ENCODE results near the gene CD52.
"Not testable (repeated sequence)": the region's sequence is repeated elsewhere in the genome, so short reads cannot be mapped to it uniquely, and the experiment has no call there.

The CD52 gene

GRCh38 chr1:26289158-26290059 is 28.3 kb upstream of the CD52 start:
- TF ChIP-seq ZNF274 (IDR thresholded peaks at IDR 0.05; ENCODE audit: low read depth, low read length), result no peak
- no peak overlapping the region for H3K4me3 ChIP-seq (ENCODE audit: low read length)

GRCh38 chr1:26290122-26290881 is 27.5 kb upstream of the CD52 start:
- TF ChIP-seq ZNF274 (IDR thresholded peaks at IDR 0.05; ENCODE audit: low read depth, low read length), result no peak
- H3K4me3 ChIP-seq (ENCODE audit: low read length), result no peak overlapping the region

- no peak for TF ChIP-seq ZNF274 (IDR thresholded peaks at IDR 0.05; ENCODE audit: low read depth, low read length)
- no peak overlapping the region for H3K4me3 ChIP-seq (ENCODE audit: low read length)
Observed at GRCh38 chr1:26290882-26291261, 26.9 kb upstream of the CD52 start.

- no peak for TF ChIP-seq ZNF274 (IDR thresholded peaks at IDR 0.05; ENCODE audit: low read depth, low read length)
- H3K4me3 ChIP-seq (ENCODE audit: low read length), result no peak overlapping the region
Observed at GRCh38 chr1:26291433-26291832, 26.3 kb upstream of the CD52 start.

- H3K4me3 ChIP-seq (ENCODE audit: low read length), result no peak overlapping the region
- no peak for TF ChIP-seq ZNF274 (IDR thresholded peaks at IDR 0.05; ENCODE audit: low read depth, low read length)
Observed at GRCh38 chr1:26291939-26292338, 25.8 kb upstream of the CD52 start.

GRCh38 chr1:26292735-26293134 is 25.0 kb upstream of the CD52 start:
- not testable (repeated sequence) for H3K4me3 ChIP-seq (ENCODE audit: low read length)

GRCh38 chr1:26293911-26294463 is 23.8 kb upstream of the CD52 start:
- no peak for TF ChIP-seq ZNF274 (IDR thresholded peaks at IDR 0.05; ENCODE audit: low read depth, low read length)
- H3K4me3 ChIP-seq (ENCODE audit: low read length), result no peak overlapping the region

GRCh38 chr1:26295194-26296138 is 22.3 kb upstream of the CD52 start:
- TF ChIP-seq ZNF274 (IDR thresholded peaks at IDR 0.05; ENCODE audit: low read depth, low read length), result no peak
- H3K4me3 ChIP-seq (ENCODE audit: low read length), result no peak overlapping the region

GRCh38 chr1:26296340-26297056 is 21.3 kb upstream of the CD52 start:
- TF ChIP-seq ZNF274 (IDR thresholded peaks at IDR 0.05; ENCODE audit: low read depth, low read length), result no peak
- no peak overlapping the region for H3K4me3 ChIP-seq (ENCODE audit: low read length)

- no peak for TF ChIP-seq ZNF274 (IDR thresholded peaks at IDR 0.05; ENCODE audit: low read depth, low read length)
- H3K4me3 ChIP-seq (ENCODE audit: low read length), result no peak overlapping the region
Observed at GRCh38 chr1:26297057-26297790, 20.5 kb upstream of the CD52 start.

GRCh38 chr1:26297791-26298124 is 20.0 kb upstream of the CD52 start:
- no peak overlapping the region for H3K4me3 ChIP-seq (ENCODE audit: low read length)
- TF ChIP-seq ZNF274 (IDR thresholded peaks at IDR 0.05; ENCODE audit: low read depth, low read length), result no peak

- no peak for TF ChIP-seq ZNF274 (IDR thresholded peaks at IDR 0.05; ENCODE audit: low read depth, low read length)
Observed at GRCh38 chr1:26300578-26301275, 17.0 kb upstream of the CD52 start.

More at GRCh38 chr1:26300578-26301275, 17.0 kb upstream of the CD52 start:
- no peak overlapping the region for H3K4me3 ChIP-seq (ENCODE audit: low read length)
